ENCODE data around the gene AMBRA1. TPM values are rescaled to one million over a fixed set of nuclear protein-coding genes. Genes with fewer than 3 reads are reported as not detected.
A peak's percentile ranks its signal among the peaks of the same experiment; 100 is the strongest.

Gene AMBRA1
- total RNA-seq, result 22.3 TPM
- long read RNA-seq, partial matches to known transcripts, result 8 of 17 reads
- long read RNA-seq, other reads (novel, unspliced or antisense), result 9 of 17 reads

- peak; percentile 91 for DNase-seq (ENCODE audit: low spot score)
Measured at GRCh38 chr11:46593550-46594373, at the start of gene AMBRA1. Gene AMBRA1 (minus strand): TSS chr11:46594023. CDS start chr11:46548380, 45,643 bp downstream.

- DNase-seq (ENCODE audit: low spot score), result no peak
Measured at GRCh38 chr11:46643531-46643930, 49.7 kb upstream of the AMBRA1 start.

- no peak for DNase-seq (ENCODE audit: low spot score)
Measured at GRCh38 chr11:46642627-46643335, 49.0 kb upstream of the AMBRA1 start.

GRCh38 chr11:46641639-46642038 lies 47.8 kb upstream of the AMBRA1 start:
- DNase-seq (ENCODE audit: low spot score), result no peak

- DNase-seq (ENCODE audit: low spot score), result no peak
Measured at GRCh38 chr11:46640036-46640788, 46.4 kb upstream of the AMBRA1 start.

- no peak for DNase-seq (ENCODE audit: low spot score)
Measured at GRCh38 chr11:46639197-46639839, 45.5 kb upstream of the AMBRA1 start.

GRCh38 chr11:46637546-46637945 lies 43.7 kb upstream of the AMBRA1 start:
- DNase-seq (ENCODE audit: low spot score), result no peak

GRCh38 chr11:46635557-46636139 lies 41.8 kb upstream of the AMBRA1 start:
- DNase-seq (ENCODE audit: low spot score), result no peak

GRCh38 chr11:46633291-46634217 lies 39.7 kb upstream of the AMBRA1 start:
- no peak for DNase-seq (ENCODE audit: low spot score)

- DNase-seq (ENCODE audit: low spot score), result no peak
Measured at GRCh38 chr11:46632502-46632901, 38.7 kb upstream of the AMBRA1 start.

- DNase-seq (ENCODE audit: low spot score), result no peak
Measured at GRCh38 chr11:46631676-46632075, 37.9 kb upstream of the AMBRA1 start.

GRCh38 chr11:46630237-46630636 lies 36.4 kb upstream of the AMBRA1 start:
- DNase-seq (ENCODE audit: low spot score), result no peak

GRCh38 chr11:46628961-46629360 lies 35.1 kb upstream of the AMBRA1 start:
- no peak for DNase-seq (ENCODE audit: low spot score)

GRCh38 chr11:46625406-46625805 lies 31.6 kb upstream of the AMBRA1 start:
- no peak for DNase-seq (ENCODE audit: low spot score)

- DNase-seq (ENCODE audit: low spot score), result no peak
Measured at GRCh38 chr11:46618837-46619236, 25.0 kb upstream of the AMBRA1 start.

GRCh38 chr11:46617972-46618314 lies 24.1 kb upstream of the AMBRA1 start:
- no peak for DNase-seq (ENCODE audit: low spot score)

- DNase-seq (ENCODE audit: low spot score), result peak; percentile 96
Measured at GRCh38 chr11:46617134-46617971, 23.5 kb upstream of the AMBRA1 start, which contains the start of the genes ATG13 and HARBI1. Gene ATG13 (plus strand): TSS chr11:46617553. CDS start chr11:46644292, 26,739 bp downstream. Gene HARBI1 (minus strand): TSS chr11:46617227. CDS start chr11:46616237, 990 bp downstream.

GRCh38 chr11:46616551-46617133 lies 22.8 kb upstream of the AMBRA1 start:
- DNase-seq (ENCODE audit: low spot score), result no peak
